K562 (cell line): Measurements from ENCODE around the gene NEU3. TPM values are rescaled to one million over a fixed set of nuclear protein-coding genes. Genes with fewer than 3 reads are reported as not detected.
A peak's percentile ranks its signal among the peaks of the same experiment; 100 is the strongest.

Source experiments
- ATAC-seq: fragments of 200-7000 bp; cut with Tn5 transposase; 3 replicates; pipeline ENCODE4 v1.9.1; 2020; ENCODE audit warnings: moderate library complexity
- BruUV-seq: library from RNA; stranded (reverse); fragments of 400-500 nt; replicated peaks from 2 replicates; lab custom pipeline; 2021; lab: Mats Ljungman, UMichigan
- CTCF ChIA-PET: fragments of 300-600 bp; formaldehyde crosslinking; extraction: SDS; loops from one replicate; lab custom pipeline; 2021; ENCODE audit warnings: low intra/inter-chr PET ratio; lab: Yijun Ruan, JAX
- POLR2A ChIA-PET: fragments of 300-600, 350-650 bp; sonication (Branson Sonifier 250); formaldehyde crosslinking; extraction: SDS; loops from one replicate; lab custom pipeline; 2021; ENCODE audit warnings: antibody characterized with exemption, inconsistent platforms; lab: Yijun Ruan, JAX
- DNase-seq, 4 experiments: peaks; one replicate each; pipeline versions ENCODE4 v3.0.0 to v3.0.0-alpha.2; 2011 to 2018; ENCODE audit warnings: low spot score in 3 of 4, mixed read lengths in 3 of 4; ENCODE audit errors: extremely low read depth in 1 of 4
- FAIRE-seq: peaks from 2 replicates; lab custom pipeline; 2011; peaks lifted over from hg19 to GRCh38; lab: Jason Lieb, UNC
- H2AFZ ChIP-seq: 2 replicates; pipeline ENCODE4 v1.6.0; 2011; ENCODE audit warnings: low read depth, low read length, control low read depth, inconsistent platforms
- H3K27ac ChIP-seq: fragments of 200-600 bp; 3 replicates; pipeline ENCODE4 v1.8.0; 2011; ENCODE audit warnings: low read depth, mild to moderate bottlenecking, control low read depth, inconsistent platforms, low read length, moderate library complexity, mixed read lengths; ENCODE audit errors: extremely low read depth
- H3K27me3 ChIP-seq, 2 experiments: fragments of 300-600 bp in 1 of 2; 2 replicates in 1 of 2; 3 replicates in 1 of 2; pipeline versions ENCODE4 v1.6.0 to v1.8.0; 2011; ENCODE audit warnings: inconsistent platforms in 2 of 2, low read length in 2 of 2, mild to moderate bottlenecking in 1 of 2, mixed read lengths in 1 of 2, moderate library complexity in 1 of 2; ENCODE audit not compliant: control insufficient read depth in 2 of 2, insufficient read depth in 2 of 2
- H3K36me3 ChIP-seq: fragments of 300-600 bp; 3 replicates; pipeline ENCODE4 v1.8.0; 2011; ENCODE audit warnings: mild to moderate bottlenecking, low read length, inconsistent platforms; ENCODE audit not compliant: control insufficient read depth, insufficient read depth
- H3K4me1 ChIP-seq, 2 experiments: fragments of 200-600 bp in 1 of 2; replicated peaks in 1 of 2; 2 replicates in 1 of 2; 3 replicates in 1 of 2; pipeline versions ENCODE4 v1.5.1 to v1.8.0; 2011; ENCODE audit warnings: inconsistent platforms in 2 of 2, low read length in 2 of 2, mild to moderate bottlenecking in 1 of 2, mixed read lengths in 1 of 2, moderate library complexity in 1 of 2; ENCODE audit not compliant: control insufficient read depth in 2 of 2, insufficient read depth in 2 of 2
- H3K4me2 ChIP-seq: 2 replicates; pipeline ENCODE4 v1.6.1; 2011; ENCODE audit warnings: low read length, control low read depth, inconsistent platforms, mixed read lengths; ENCODE audit not compliant: insufficient read depth
- H3K4me3 ChIP-seq: fragments of 200-600 bp; sonication (generic), shearing (Covaris generic); 2 replicates; pipeline ENCODE4 v1.5.1; 2016; ENCODE audit warnings: control low read depth, inconsistent platforms
- H3K79me2 ChIP-seq: fragments of 200-600 bp; 3 replicates; pipeline ENCODE4 v1.8.0; 2011; ENCODE audit warnings: low read length, inconsistent platforms; ENCODE audit not compliant: control insufficient read depth, insufficient read depth
- H3K9ac ChIP-seq, 2 experiments: 2 replicates each; pipeline versions ENCODE4 v1.6.0 to v1.6.1; 2011; ENCODE audit warnings: low read depth in 2 of 2, low read length in 2 of 2, control low read depth in 1 of 2, inconsistent platforms in 1 of 2, mild to moderate bottlenecking in 1 of 2, mixed read lengths in 1 of 2; ENCODE audit not compliant: insufficient read depth in 1 of 2
- H3K9me1 ChIP-seq: one replicate; pipeline ENCODE4 v1.6.0; 2011; ENCODE audit warnings: inconsistent platforms, mild to moderate bottlenecking, low read length, moderate library complexity; ENCODE audit not compliant: control insufficient read depth, insufficient read depth
- H3K9me3 ChIP-seq: replicated peaks from 2 replicates; pipeline ENCODE4 v1.5.1; 2011; ENCODE audit warnings: low read depth, low read length, inconsistent platforms; ENCODE audit not compliant: control insufficient read depth, insufficient read depth
- H4K20me1 ChIP-seq: replicated peaks from 2 replicates; pipeline ENCODE4 v1.6.1; 2011; ENCODE audit warnings: low read length, inconsistent platforms, mixed read lengths; ENCODE audit not compliant: control insufficient read depth, insufficient read depth
- ARID2 ChIP-seq: fragments of 450-650 bp; IDR thresholded peaks from 2 replicates; pipeline ENCODE4 v1.6.1; 2017; ENCODE audit warnings: antibody characterized with exemption, mild to moderate bottlenecking
- HCFC1 ChIP-seq: IDR thresholded peaks from 2 replicates; pipeline ENCODE4 v1.6.1; 2012; ENCODE audit warnings: low read depth, low read length, improper control_type of control experiment
- MYC ChIP-seq, 2 experiments: fragments of 250-450 bp in 1 of 2; sonication (Bioruptor Pico) in 1 of 2; IDR thresholded peaks; 2 replicates each; pipeline versions ENCODE4 v1.5.1 to v1.6.1; 2012 to 2021; ENCODE audit warnings: low read depth in 2 of 2, borderline replicate concordance in 1 of 2, improper control_type of control experiment in 1 of 2, low read length in 1 of 2, mild to moderate bottlenecking in 1 of 2, moderate library complexity in 1 of 2
- NCOA6 ChIP-seq: fragments of 450-650 bp; IDR thresholded peaks from 2 replicates; pipeline ENCODE4 v1.6.1; 2017; ENCODE audit warnings: mild to moderate bottlenecking
- TCF3 ChIP-seq: sonication (generic); formaldehyde crosslinking; IDR thresholded peaks from 2 replicates; pipeline ENCODE4 v1.4.0; 2020; ENCODE audit warnings: mild to moderate bottlenecking, missing genetic modification reagents
- TEAD4 ChIP-seq, 2 experiments: sonication (generic) in 1 of 2; formaldehyde crosslinking in 1 of 2; IDR thresholded peaks; 2 replicates each; pipeline versions ENCODE4 v1.6.1 to v1.8.0; 2012 to 2022; ENCODE audit warnings: borderline replicate concordance in 1 of 2, inconsistent platforms in 1 of 2, low read length in 1 of 2, mild to moderate bottlenecking in 1 of 2, missing genetic modification reagents in 1 of 2
- WGBS: fragments of 100-300 bp; shearing (Covaris generic); methylation state at CpG from one replicate; pipeline ENCODE4 v1.1.6; 2016; ENCODE audit warnings: low coverage, mixed read lengths; ENCODE audit not compliant: insufficient coverage; ENCODE audit errors: missing lambda C conversion rate; 5-methylcytosine and 5-hydroxymethylcytosine counted together
- in situ Hi-C: fragments of 300-500 bp; cut with MboI; formaldehyde crosslinking; loops from 4 replicates; pipeline ENCODE4 v1.15.0; 2018; ENCODE audit warnings: inconsistent platforms, mixed read lengths
- intact Hi-C: fragments of 100-400 bp; cut with micrococcal nuclease; formaldehyde crosslinking; loops from 2 replicates; pipeline ENCODE4 v1.14.2; 2022
- polyA plus RNA-seq, 8 experiments: library from polyadenylated mRNA; depleted of rRNA in 4 of 8; stranded (reverse) in 5 of 8; unstranded in 3 of 8; fragments of >200 nt; fragmentation: Nextera tagmentation in 2 of 8; fragmentation: Illumina TruSeq in 1 of 8; extraction: Ambion mirVana in 2 of 8; extraction: Trizol in 1 of 8; gene quantifications; 2 replicates each; pipeline versions ENCODE4 v1.2.1 to v1.2.3, GENCODE V29; 2011 to 2014; ENCODE audit warnings: inconsistent platforms in 1 of 8, missing spikeins in 1 of 8
- total RNA-seq, 7 experiments: library from RNA; depleted of rRNA in 6 of 7; stranded (reverse); fragments of >200 nt in 6 of 7; fragmentation: Illumina TruSeq in 2 of 7; extraction: Trizol in 2 of 7; gene quantifications; 2 replicates each; pipeline versions ENCODE4 v1.2.1 to v1.2.3, GENCODE V29; 2011 to 2021; ENCODE audit warnings: low replicate concordance in 1 of 7
- TF ChIP-seq, protein P1 (sequence below): fragments of 250-450 bp; sonication (Bioruptor Pico); IDR thresholded peaks from 2 replicates; pipeline ENCODE4 v1.8.0; 2022; ENCODE audit warnings: moderate library complexity, mild to moderate bottlenecking, inconsistent platforms
- TF ChIP-seq, protein P2 (sequence below): IDR thresholded peaks from 2 replicates; pipeline ENCODE4 v1.6.1; 2016; ENCODE audit warnings: missing genetic modification characterization, missing compliant biosample characterization
- TF ChIP-seq, protein P3 (sequence below), 2 experiments: IDR thresholded peaks; 2 replicates each; pipeline ENCODE4 v1.6.1; 2012; ENCODE audit warnings: improper control_type of control experiment in 2 of 2, low read depth in 2 of 2, low read length in 2 of 2, borderline replicate concordance in 1 of 2

Gene NEU3
- total and polyA plus RNA-seq, 9 of the 15 experiments (the other 6 are each of a cell fraction or from before 2014, with no cell fraction given), result 6.2 to 41.3 (median 31.1) TPM

DNA sequence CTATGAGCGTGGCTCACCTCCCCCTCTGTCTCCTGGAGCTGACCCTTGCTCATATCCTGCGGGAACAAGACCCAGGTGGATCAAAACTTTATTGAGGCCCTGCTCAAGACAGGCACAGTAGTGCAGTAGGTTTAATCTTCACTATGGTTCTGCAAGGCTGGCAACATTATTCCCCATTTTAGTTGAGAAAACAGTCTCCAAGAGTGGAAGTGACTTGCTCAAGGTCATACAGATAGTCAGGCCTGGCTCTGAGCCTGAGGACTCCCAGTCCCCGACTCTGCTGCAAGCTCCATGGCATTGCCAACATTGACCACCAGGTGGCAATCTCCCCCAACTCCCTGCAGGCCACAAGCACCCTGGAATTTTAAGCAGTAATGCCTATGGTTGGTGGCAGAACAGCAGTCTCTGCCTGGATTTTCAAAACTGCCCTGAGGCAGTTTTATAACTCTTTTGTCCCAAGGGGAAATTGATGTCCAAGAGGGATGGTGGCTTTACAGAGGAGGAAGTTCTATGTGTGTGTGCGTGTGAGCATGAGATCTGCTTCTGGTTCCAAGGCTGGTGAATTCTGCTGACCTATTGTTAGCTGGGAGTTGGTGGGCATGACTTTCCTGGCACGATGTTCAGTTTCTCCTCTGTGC, 34.1 kb downstream of the NEU3 start:
- no peaks in the 10 kb centered on the region for H3K27me3 ChIP-seq
- H3K9me3 ChIP-seq, result peaks cover 3% of the 10 kb centered on the region; the same call in 1 of the 2 replicates
- H3K79me2 ChIP-seq, result no peaks in the 10 kb centered on the region
- no peaks in the 10 kb centered on the region for H4K20me1 ChIP-seq
- peak overlapping the region; percentile 48; the same call in 1 of the 2 replicates for H2AFZ ChIP-seq
- DNase-seq (peak; percentile 85 to 92 (median 89)), ATAC-seq (peak; percentile 99), FAIRE-seq (peak; percentile 98)
- H3K4me1 ChIP-seq, result peaks cover 6 to 18% of the 10 kb centered on the region in 2 experiments; a peak in 4 of 5 replicates
- peak overlapping the region; percentile 13; the same call in 1 of the 3 replicates for H3K27ac ChIP-seq
- BruUV-seq, result no TSS peak
- H3K9me1 ChIP-seq, result no peaks in the 10 kb centered on the region
- in situ Hi-C loops, result loop anchor here (5.0 kb wide), 2 partner anchors 119 to 224 kb away; no protein-coding TSS in a partner anchor
- H3K9ac ChIP-seq, result no peak overlapping the region; a peak in 1 of 4 replicates
- H3K36me3 ChIP-seq, result no peaks in the 10 kb centered on the region; the same call in 2 of the 3 replicates
- WGBS, result 32% methylated on average over 5 of the region's 5 CpGs
- no peak overlapping the region for H3K4me2 ChIP-seq
- ChIA-PET POLR2A (interaction anchor here (0.6 to 2.2 kb wide), 12 partner anchors 8 to 379 kb away, joined by 3 to 9 read pairs (median 4); partner anchors contain the start of gene NEU3), CTCF (interaction anchor here (0.7 to 4.6 kb wide), 12 partner anchors 9 to 226 kb away, joined by 3 to 31 read pairs (median 4); no protein-coding TSS in a partner anchor)
- intact Hi-C loops, result loop anchor here (1.0 to 2.0 kb wide), 6 partner anchors 8 to 225 kb away; no protein-coding TSS in a partner anchor
- H3K4me3 ChIP-seq, result no peak overlapping the region
- TF ChIP-seq, protein P1, sequence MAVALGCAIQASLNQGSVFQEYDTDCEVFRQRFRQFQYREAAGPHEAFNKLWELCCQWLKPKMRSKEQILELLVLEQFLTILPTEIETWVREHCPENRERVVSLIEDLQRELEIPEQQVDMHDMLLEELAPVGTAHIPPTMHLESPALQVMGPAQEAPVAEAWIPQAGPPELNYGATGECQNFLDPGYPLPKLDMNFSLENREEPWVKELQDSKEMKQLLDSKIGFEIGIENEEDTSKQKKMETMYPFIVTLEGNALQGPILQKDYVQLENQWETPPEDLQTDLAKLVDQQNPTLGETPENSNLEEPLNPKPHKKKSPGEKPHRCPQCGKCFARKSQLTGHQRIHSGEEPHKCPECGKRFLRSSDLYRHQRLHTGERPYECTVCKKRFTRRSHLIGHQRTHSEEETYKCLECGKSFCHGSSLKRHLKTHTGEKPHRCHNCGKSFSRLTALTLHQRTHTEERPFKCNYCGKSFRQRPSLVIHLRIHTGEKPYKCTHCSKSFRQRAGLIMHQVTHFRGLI (CRISPR knock-in tag), result 0 out of 2 replicates have a peak, but pooled peaks have one; percentile 49
- TF ChIP-seq MYC (IDR thresholded peaks at IDR 0.05; ENCODE audit: low read depth, low read length) (0 out of 2 replicates have a peak, but pooled peaks have one; percentile 58), MYC (CRISPR knock-in tag; IDR thresholded peaks at IDR 0.05; ENCODE audit: borderline replicate concordance, low read depth) (no peak), HCFC1 (0 out of 2 replicates have a peak, but pooled peaks have one; percentile 15), ARID2 (peak; percentile 84), TEAD4 (IDR thresholded peaks at IDR 0.05; ENCODE audit: low read length) (peak; percentile 82), TEAD4 (CRISPR knock-in tag; IDR thresholded peaks at IDR 0.05; ENCODE audit: borderline replicate concordance) (no peak), TCF3 (CRISPR knock-in tag) (peak; percentile 17; the same call in 1 of the 2 replicates), NCOA6 (no peak)
- TF ChIP-seq, protein P2, sequence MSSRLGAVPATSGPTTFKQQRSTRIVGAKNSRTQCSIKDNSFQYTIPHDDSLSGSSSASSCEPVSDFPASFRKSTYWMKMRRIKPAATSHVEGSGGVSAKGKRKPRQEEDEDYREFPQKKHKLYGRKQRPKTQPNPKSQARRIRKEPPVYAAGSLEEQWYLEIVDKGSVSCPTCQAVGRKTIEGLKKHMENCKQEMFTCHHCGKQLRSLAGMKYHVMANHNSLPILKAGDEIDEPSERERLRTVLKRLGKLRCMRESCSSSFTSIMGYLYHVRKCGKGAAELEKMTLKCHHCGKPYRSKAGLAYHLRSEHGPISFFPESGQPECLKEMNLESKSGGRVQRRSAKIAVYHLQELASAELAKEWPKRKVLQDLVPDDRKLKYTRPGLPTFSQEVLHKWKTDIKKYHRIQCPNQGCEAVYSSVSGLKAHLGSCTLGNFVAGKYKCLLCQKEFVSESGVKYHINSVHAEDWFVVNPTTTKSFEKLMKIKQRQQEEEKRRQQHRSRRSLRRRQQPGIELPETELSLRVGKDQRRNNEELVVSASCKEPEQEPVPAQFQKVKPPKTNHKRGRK (tag), result no peak
- TF ChIP-seq, protein P3, sequence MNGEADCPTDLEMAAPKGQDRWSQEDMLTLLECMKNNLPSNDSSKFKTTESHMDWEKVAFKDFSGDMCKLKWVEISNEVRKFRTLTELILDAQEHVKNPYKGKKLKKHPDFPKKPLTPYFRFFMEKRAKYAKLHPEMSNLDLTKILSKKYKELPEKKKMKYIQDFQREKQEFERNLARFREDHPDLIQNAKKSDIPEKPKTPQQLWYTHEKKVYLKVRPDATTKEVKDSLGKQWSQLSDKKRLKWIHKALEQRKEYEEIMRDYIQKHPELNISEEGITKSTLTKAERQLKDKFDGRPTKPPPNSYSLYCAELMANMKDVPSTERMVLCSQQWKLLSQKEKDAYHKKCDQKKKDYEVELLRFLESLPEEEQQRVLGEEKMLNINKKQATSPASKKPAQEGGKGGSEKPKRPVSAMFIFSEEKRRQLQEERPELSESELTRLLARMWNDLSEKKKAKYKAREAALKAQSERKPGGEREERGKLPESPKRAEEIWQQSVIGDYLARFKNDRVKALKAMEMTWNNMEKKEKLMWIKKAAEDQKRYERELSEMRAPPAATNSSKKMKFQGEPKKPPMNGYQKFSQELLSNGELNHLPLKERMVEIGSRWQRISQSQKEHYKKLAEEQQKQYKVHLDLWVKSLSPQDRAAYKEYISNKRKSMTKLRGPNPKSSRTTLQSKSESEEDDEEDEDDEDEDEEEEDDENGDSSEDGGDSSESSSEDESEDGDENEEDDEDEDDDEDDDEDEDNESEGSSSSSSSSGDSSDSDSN (IDR thresholded peaks at IDR 0.05; ENCODE audit: borderline replicate concordance in 1 of 2, low read depth in 2 of 2, low read length in 2 of 2), result peak in 1 of 2 experiments; percentile 25; a peak in 1 of 4 replicates
